GM20000 (cell line): Measurements from ENCODE around the gene EXOC2.

ENCODE experiments used
- DNase-seq: peaks from one replicate; pipeline ENCODE4 v3.0.0; 2012; ENCODE audit warnings: low spot score
- TF ChIP-seq, protein P1 (sequence below): IDR thresholded peaks from 2 replicates; pipeline ENCODE4 v1.5.1; 2012; ENCODE audit warnings: mild to moderate bottlenecking, control low read depth; ENCODE audit errors: extremely low read depth, missing control alignments

Gene EXOC2

GRCh38 chr6:636488-636887, 56.5 kb downstream of the EXOC2 start:
- TF ChIP-seq, protein P1, sequence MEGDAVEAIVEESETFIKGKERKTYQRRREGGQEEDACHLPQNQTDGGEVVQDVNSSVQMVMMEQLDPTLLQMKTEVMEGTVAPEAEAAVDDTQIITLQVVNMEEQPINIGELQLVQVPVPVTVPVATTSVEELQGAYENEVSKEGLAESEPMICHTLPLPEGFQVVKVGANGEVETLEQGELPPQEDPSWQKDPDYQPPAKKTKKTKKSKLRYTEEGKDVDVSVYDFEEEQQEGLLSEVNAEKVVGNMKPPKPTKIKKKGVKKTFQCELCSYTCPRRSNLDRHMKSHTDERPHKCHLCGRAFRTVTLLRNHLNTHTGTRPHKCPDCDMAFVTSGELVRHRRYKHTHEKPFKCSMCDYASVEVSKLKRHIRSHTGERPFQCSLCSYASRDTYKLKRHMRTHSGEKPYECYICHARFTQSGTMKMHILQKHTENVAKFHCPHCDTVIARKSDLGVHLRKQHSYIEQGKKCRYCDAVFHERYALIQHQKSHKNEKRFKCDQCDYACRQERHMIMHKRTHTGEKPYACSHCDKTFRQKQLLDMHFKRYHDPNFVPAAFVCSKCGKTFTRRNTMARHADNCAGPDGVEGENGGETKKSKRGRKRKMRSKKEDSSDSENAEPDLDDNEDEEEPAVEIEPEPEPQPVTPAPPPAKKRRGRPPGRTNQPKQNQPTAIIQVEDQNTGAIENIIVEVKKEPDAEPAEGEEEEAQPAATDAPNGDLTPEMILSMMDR = no peak
- DNase-seq = peak; percentile 57

GRCh38 chr6:635233-635632, 57.7 kb downstream of the EXOC2 start:
- TF ChIP-seq, protein P1 = no peak
- no peak for DNase-seq

- TF ChIP-seq, protein P1 = no peak
- no peak for DNase-seq
Observed at GRCh38 chr6:633611-634010, 59.3 kb downstream of the EXOC2 start.

DNA sequence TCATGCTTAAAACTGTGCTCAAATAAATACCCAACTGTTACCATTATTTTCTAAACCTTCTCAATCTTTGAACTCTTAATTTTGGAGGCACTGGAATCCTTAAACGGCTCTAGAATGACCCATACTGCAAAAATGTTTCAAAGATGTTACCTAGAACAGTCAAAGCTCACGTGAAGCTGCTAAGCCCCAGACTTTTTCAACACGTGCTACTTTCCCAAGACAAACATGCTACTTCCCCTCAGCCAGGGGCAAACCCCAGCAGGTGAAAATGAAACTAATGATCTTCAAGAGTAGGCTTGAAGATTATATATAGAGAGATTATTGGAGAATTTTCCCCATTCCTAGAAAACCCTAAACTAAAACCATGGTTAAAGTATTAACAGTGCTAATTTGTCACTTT, 64.2 kb downstream of the EXOC2 start:
- peak; percentile 21 for DNase-seq
- TF ChIP-seq, protein P1 = no peak

- DNase-seq = no peak
- TF ChIP-seq, protein P1 = no peak
Observed at GRCh38 chr6:626236-626635, 66.7 kb downstream of the EXOC2 start.

- peak; percentile 44 for DNase-seq
- TF ChIP-seq, protein P1 = no peak
Observed at GRCh38 chr6:624979-625378, 68.0 kb downstream of the EXOC2 start.

GRCh38 chr6:622462-622861, 70.5 kb downstream of the EXOC2 start:
- TF ChIP-seq, protein P1 = no peak
- no peak for DNase-seq
